Lung (tissue), 12 donors: Measurements from ENCODE around the gene FOXP1. TPM values are rescaled to one million over a fixed set of nuclear protein-coding genes. Genes with fewer than 3 reads are reported as not detected.

Source experiments
- ATAC-seq: fragments of 200-7000 bp; cut with Tn5 transposase; one replicate; pipeline ENCODE4 v1.9.1; 2020; ENCODE audit warnings: moderate number of reproducible peaks; ENCODE audit not compliant: insufficient read depth, low FRiP score
- DNase-seq, 3 donors: peaks; one replicate each; pipeline ENCODE4 v3.0.0-alpha.2; 2013 to 2017
- H3K27ac ChIP-seq, 2 donors: one replicate each; pipeline ENCODE4 v1.5.1; 2013; ENCODE audit warnings: mild to moderate bottlenecking in 2 of 2, moderate library complexity in 2 of 2, control low read depth in 1 of 2, inconsistent platforms in 1 of 2, low read depth in 1 of 2, low read length in 1 of 2
- H3K27me3 ChIP-seq, 3 donors: one replicate each; pipeline ENCODE4 v1.5.1; 2013; ENCODE audit warnings: low read length in 2 of 3; ENCODE audit not compliant: control insufficient read depth in 3 of 3, insufficient read depth in 3 of 3
- H3K36me3 ChIP-seq, 4 donors: one replicate each; pipeline ENCODE4 v1.5.1; 2013; ENCODE audit warnings: low read length in 4 of 4, mild to moderate bottlenecking in 1 of 4, moderate library complexity in 1 of 4; ENCODE audit not compliant: control insufficient read depth in 4 of 4, insufficient read depth in 4 of 4
- H3K4me1 ChIP-seq, 5 donors: one replicate each; pipeline ENCODE4 v1.5.1; 2013; ENCODE audit warnings: low read length in 5 of 5, mild to moderate bottlenecking in 2 of 5, moderate library complexity in 1 of 5; ENCODE audit not compliant: control insufficient read depth in 5 of 5, insufficient read depth in 5 of 5
- H3K4me3 ChIP-seq: one replicate; pipeline ENCODE4 v1.5.1; 2013; ENCODE audit warnings: mild to moderate bottlenecking, control low read depth, moderate library complexity
- H3K9ac ChIP-seq, 2 donors: one replicate each; pipeline ENCODE4 v1.5.1; 2013; ENCODE audit warnings: low read length in 2 of 2, control low read depth in 1 of 2; ENCODE audit not compliant: insufficient read depth in 1 of 2
- H3K9me3 ChIP-seq, 4 donors: one replicate each; pipeline ENCODE4 v1.5.1; 2013; ENCODE audit warnings: low read length in 3 of 4, mild to moderate bottlenecking in 1 of 4, moderate library complexity in 1 of 4; ENCODE audit not compliant: control insufficient read depth in 4 of 4, insufficient read depth in 3 of 4
- WGBS, 2 donors: extraction: QIAGEN DNeasy Blood & Tissue Kit; methylation state at CpG; one replicate each; pipeline ENCODE4 v1.1.7; 2013; 5-methylcytosine and 5-hydroxymethylcytosine counted together
- polyA plus RNA-seq, 2 donors: library from polyadenylated mRNA; stranded (reverse); fragments of 200-250 nt; gene quantifications; one replicate each; pipeline ENCODE4 v1.2.1, GENCODE V29; 2013
- total RNA-seq, 2 donors: library from RNA; depleted of rRNA in 1 of 2; stranded (reverse); fragments of >200 nt in 1 of 2; gene quantifications; one replicate each; pipeline ENCODE4 v1.2.1, GENCODE V29; 2014 to 2021
- TF ChIP-seq, protein P1 (sequence below): IDR thresholded peaks from 2 replicates; pipeline ENCODE4 v1.5.1; 2012; ENCODE audit warnings: mild to moderate bottlenecking; ENCODE audit errors: control extremely low read depth, extremely low read depth
- donor health status: control.
- donor health status: control.
- donor health status: Bipolar disorder and iron deficiency.
- donor health status: healthy.
- donor health status: DM: yes; HTN: yes; CAD: no.

Gene FOXP1
- total and polyA plus RNA-seq, 4 donors, result 13.8 to 287 (median 73.9) TPM

DNA sequence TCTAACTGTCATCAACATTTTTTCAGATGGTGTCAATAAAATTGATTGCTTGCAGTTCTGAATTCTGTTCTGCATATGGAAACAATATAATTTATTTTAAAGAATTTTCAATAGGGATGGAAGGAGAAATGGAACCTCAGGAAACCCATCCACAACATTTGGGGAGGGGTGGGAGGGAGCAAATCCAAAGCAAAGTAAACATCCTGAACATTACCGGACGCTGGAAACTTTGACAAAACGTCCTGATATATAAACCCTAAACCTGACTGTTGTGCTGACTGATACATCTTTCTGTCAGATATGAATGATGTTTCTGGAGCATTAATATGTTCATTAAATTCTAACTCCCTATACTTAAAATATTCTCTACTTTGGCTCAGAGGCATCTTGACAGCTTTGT is 479.0 kb downstream of the FOXP1 start:
- H3K36me3 ChIP-seq, result peaks cover 0 to 2% (median under 1%) of the 10 kb centered on the region in 4 donors
- WGBS, 2 donors, result 52 to 72% methylated on average over 3 of the region's 3 CpGs
- no peaks in the 10 kb centered on the region for H3K27me3 ChIP-seq
- no peak for DNase-seq
- H3K9ac ChIP-seq, result no peak overlapping the region
- no peak overlapping the region for H3K4me3 ChIP-seq
- H3K27ac ChIP-seq, result no peak overlapping the region
- TF ChIP-seq, protein P1, sequence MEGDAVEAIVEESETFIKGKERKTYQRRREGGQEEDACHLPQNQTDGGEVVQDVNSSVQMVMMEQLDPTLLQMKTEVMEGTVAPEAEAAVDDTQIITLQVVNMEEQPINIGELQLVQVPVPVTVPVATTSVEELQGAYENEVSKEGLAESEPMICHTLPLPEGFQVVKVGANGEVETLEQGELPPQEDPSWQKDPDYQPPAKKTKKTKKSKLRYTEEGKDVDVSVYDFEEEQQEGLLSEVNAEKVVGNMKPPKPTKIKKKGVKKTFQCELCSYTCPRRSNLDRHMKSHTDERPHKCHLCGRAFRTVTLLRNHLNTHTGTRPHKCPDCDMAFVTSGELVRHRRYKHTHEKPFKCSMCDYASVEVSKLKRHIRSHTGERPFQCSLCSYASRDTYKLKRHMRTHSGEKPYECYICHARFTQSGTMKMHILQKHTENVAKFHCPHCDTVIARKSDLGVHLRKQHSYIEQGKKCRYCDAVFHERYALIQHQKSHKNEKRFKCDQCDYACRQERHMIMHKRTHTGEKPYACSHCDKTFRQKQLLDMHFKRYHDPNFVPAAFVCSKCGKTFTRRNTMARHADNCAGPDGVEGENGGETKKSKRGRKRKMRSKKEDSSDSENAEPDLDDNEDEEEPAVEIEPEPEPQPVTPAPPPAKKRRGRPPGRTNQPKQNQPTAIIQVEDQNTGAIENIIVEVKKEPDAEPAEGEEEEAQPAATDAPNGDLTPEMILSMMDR, result no peak
- no peaks in the 10 kb centered on the region for H3K9me3 ChIP-seq
- H3K4me1 ChIP-seq, result peaks cover 8 to 44% (median 37%) of the 10 kb centered on the region in 5 donors
- no peak for ATAC-seq

DNA sequence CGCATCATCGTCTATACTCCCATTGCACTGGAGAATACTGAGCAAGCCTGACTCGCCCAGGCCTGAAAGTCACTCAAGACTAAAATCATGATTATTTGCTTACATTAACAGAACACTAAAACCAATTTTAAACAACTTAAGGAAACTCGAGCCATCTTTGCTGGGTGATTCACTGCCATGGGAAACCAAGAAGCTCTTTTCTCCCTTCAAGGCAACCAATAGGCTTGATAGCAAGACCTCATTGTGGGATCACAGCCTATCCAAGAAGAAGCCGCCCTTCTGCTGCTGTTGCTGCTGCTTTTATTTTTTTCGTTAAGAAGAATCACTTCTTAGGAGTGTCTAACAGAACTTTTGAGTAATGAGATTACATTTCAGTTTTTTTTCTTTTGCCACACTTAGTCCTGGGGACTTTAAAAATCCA is 479.4 kb downstream of the FOXP1 start:
- peaks cover 0 to 2% (median under 1%) of the 10 kb centered on the region in 4 donors for H3K36me3 ChIP-seq
- H3K27me3 ChIP-seq, result no peaks in the 10 kb centered on the region
- 75 to 83% methylated on average over 6 of the region's 6 CpGs for WGBS, 2 donors
- DNase-seq, result peak in 1 of 3 donors; percentile 23
- H3K4me3 ChIP-seq, result no peak overlapping the region
- H3K9me3 ChIP-seq, result no peaks in the 10 kb centered on the region
- no peak overlapping the region for H3K9ac ChIP-seq
- peaks cover 8 to 40% (median 35%) of the 10 kb centered on the region in 5 donors for H3K4me1 ChIP-seq
- TF ChIP-seq, protein P1, result no peak
- H3K27ac ChIP-seq, result no peak overlapping the region
- ATAC-seq, result no peak

DNA sequence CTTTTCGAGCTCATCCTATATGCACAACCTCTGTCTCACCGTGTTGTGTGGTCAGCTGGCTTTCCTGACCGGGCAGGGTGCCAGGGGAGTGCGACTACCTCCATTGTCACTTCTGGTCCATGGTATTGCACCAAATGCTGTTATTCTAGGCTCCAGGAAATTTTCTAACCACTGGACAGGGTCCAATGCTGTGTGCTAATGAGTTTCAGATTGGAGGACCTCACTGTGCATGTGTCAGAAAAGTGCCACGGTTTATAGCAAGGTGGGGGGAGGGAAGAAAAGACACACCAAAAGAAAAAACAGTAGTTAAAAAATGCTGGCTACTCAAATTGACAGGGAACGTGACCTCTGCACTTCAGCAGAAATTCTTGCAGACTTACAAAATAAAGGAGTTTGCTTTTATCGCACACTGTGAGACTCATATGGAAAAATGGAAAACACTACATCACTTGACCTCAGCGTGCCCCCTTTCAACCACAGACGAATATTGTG is 480.1 kb downstream of the FOXP1 start:
- Histone ChIP-seq H3K9me3 (no peaks in the 10 kb centered on the region), H3K9ac (no peak overlapping the region), H3K36me3 (peaks cover 0 to 2% (median under 1%) of the 10 kb centered on the region in 4 donors), H3K4me1 (peaks cover 8 to 38% (median 31%) of the 10 kb centered on the region in 5 donors), H3K4me3 (no peak overlapping the region), H3K27me3 (no peaks in the 10 kb centered on the region), H3K27ac (peak overlapping the region in 1 of 2 donors; percentile 48)
- TF ChIP-seq, protein P1, result no peak
- DNase-seq (peak; percentile 51 to 66 (median 61)), ATAC-seq (peak; percentile 21)
- WGBS, 2 donors, result 32 to 38% methylated on average over 9 of the region's 9 CpGs
